Progenitor cell of endocrine pancreas (in vitro differentiated cells): ENCODE measurements around the gene SLC25A4. TPM values are rescaled to one million over a fixed set of nuclear protein-coding genes. Genes with fewer than 3 reads are reported as not detected.

Source experiments
- DNase-seq: peaks from one replicate; pipeline ENCODE4 v3.0.0; 2021; ENCODE audit warnings: low spot score; ENCODE audit not compliant: unreplicated experiment
- H3K27ac Mint-ChIP-seq: 2 replicates; pipeline ENCODE4 v1.8.0; 2021; ENCODE audit warnings: mild to moderate bottlenecking, moderate library complexity, mixed read lengths
- H3K27me3 Mint-ChIP-seq: 2 replicates; pipeline ENCODE4 v1.8.0; 2021; ENCODE audit warnings: mixed read lengths
- H3K36me3 Mint-ChIP-seq: 2 replicates; pipeline ENCODE4 v1.8.0; 2022; ENCODE audit warnings: mixed read lengths; ENCODE audit not compliant: insufficient read depth
- H3K4me1 Mint-ChIP-seq: 2 replicates; pipeline ENCODE4 v1.8.0; 2021; ENCODE audit warnings: low read depth, mixed read lengths
- H3K4me3 Mint-ChIP-seq: 2 replicates; pipeline ENCODE4 v1.8.0; 2021; ENCODE audit warnings: low read depth, mild to moderate bottlenecking, moderate library complexity, mixed read lengths
- H3K9me3 Mint-ChIP-seq: 2 replicates; pipeline ENCODE4 v1.8.0; 2021; ENCODE audit warnings: low read depth, mixed read lengths
- total RNA-seq: library from RNA; stranded (reverse); gene quantifications from 2 replicates; pipeline ENCODE4 v1.2.1, GENCODE V29; 2021
- TF ChIP-seq, protein P1 (sequence below): fragments of 200-600 bp; sonication (generic); IDR thresholded peaks from one replicate; pipeline ENCODE4 v1.5.0; 2021; ENCODE audit warnings: antibody characterized with exemption, mild to moderate bottlenecking; ENCODE audit not compliant: unreplicated experiment

SLC25A4 gene
- total RNA-seq, 1 donor from 2014 or later, result 24.7 TPM

DNA sequence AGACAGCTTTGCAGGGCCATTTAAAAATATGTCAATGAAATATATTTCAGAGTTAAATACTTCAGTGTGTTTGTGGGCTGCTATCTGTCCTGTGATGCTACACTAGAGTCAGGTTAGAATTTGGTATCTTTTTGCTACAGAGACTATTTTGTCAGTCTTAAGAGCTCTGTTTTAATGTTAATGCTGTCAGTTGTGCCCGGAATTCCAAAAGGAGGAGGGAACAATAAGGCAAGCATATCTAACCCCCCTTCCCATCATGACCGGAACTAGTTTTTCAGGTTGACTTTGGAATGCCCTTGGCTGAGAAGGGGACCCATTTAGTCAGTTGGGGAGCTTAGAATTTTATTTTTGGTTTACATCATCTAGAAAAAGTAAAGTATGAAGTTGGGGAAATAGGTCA is 34.9 kb upstream of the SLC25A4 start:
- peaks cover 14% of the 10 kb centered on the region for H3K4me1 Mint-ChIP-seq
- no peaks in the 10 kb centered on the region for H3K36me3 Mint-ChIP-seq
- no peak overlapping the region for H3K4me3 Mint-ChIP-seq
- peaks cover 4% of the 10 kb centered on the region for H3K9me3 Mint-ChIP-seq
- TF ChIP-seq, protein P1, sequence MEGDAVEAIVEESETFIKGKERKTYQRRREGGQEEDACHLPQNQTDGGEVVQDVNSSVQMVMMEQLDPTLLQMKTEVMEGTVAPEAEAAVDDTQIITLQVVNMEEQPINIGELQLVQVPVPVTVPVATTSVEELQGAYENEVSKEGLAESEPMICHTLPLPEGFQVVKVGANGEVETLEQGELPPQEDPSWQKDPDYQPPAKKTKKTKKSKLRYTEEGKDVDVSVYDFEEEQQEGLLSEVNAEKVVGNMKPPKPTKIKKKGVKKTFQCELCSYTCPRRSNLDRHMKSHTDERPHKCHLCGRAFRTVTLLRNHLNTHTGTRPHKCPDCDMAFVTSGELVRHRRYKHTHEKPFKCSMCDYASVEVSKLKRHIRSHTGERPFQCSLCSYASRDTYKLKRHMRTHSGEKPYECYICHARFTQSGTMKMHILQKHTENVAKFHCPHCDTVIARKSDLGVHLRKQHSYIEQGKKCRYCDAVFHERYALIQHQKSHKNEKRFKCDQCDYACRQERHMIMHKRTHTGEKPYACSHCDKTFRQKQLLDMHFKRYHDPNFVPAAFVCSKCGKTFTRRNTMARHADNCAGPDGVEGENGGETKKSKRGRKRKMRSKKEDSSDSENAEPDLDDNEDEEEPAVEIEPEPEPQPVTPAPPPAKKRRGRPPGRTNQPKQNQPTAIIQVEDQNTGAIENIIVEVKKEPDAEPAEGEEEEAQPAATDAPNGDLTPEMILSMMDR, result no peak
- no peak for DNase-seq
- no peak overlapping the region for H3K27ac Mint-ChIP-seq
- peaks cover 4% of the 10 kb centered on the region for H3K27me3 Mint-ChIP-seq

DNA sequence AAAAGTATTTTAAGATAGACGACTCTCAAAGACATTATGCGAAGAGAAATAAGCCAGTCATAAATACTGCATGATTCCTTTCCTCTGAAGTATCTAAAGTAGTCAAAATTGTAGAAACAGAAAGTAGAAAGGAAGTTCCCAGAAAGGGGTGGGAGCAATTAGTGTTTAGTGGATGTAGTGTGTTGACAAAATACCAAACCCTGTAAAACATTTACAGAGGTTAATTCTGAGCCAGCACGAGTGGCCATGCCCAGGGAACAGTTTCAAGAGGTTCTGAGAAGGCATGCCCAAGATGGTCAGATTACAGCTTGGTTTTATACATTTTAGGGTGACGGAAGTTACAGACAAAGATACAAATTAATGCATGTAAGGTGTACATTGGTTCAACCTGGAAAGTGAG is 34.4 kb upstream of the SLC25A4 start:
- Mint-ChIP-seq H3K4me3 (no peak overlapping the region), H3K27ac (no peak overlapping the region), H3K9me3 (peaks cover 4% of the 10 kb centered on the region), H3K27me3 (peaks cover 3% of the 10 kb centered on the region), H3K4me1 (peaks cover 14% of the 10 kb centered on the region), H3K36me3 (no peaks in the 10 kb centered on the region)
- DNase-seq, result no peak
- TF ChIP-seq, protein P1, result no peak

DNA sequence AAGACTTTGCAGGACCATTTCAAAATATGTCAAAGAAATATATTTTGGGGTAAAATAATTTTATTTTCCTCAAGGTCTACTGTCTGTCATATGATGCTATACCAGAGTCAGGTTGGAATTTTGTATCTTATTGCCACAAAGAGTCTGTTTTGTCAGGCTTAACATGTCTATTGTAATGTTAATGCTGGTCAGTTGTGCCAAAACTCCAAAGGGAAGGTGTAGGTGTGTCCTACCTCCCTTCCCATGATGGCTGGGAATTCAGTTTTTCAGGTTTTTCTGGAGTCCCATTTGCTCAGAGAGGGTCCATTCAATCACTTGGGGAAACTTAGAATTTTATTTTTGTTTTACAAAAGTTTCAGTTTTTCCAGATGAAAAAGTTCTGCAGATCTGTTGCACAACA is 33.3 kb upstream of the SLC25A4 start:
- Mint-ChIP-seq H3K4me1 (peaks cover 14% of the 10 kb centered on the region), H3K4me3 (no peak overlapping the region), H3K9me3 (peaks cover 4% of the 10 kb centered on the region), H3K27me3 (no peaks in the 10 kb centered on the region), H3K36me3 (no peaks in the 10 kb centered on the region), H3K27ac (no peak overlapping the region)
- DNase-seq, result no peak
- TF ChIP-seq, protein P1, result no peak

DNA sequence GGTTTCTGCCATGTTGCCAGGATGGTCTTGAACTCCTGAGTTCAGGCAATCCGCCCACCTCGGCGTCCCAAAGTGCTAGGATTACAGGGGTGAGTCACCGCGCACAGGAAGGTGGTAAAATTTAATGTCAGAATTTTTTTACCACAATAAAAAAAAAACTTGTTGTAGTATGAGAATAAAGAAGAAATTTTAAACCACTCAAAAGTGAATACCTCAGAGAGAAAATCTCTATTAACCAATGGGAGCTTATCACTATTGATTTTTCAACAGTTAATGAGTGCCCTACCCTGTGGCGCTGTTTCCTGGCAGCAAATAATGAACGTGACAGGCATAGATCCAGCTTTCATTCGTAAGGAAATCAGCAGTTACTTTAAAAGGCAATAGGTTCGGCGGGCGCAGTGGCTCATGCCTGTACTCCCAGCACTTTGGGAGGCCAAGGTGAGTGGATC is 32.7 kb upstream of the SLC25A4 start:
- Mint-ChIP-seq H3K4me1 (peaks cover 14% of the 10 kb centered on the region), H3K4me3 (no peak overlapping the region), H3K9me3 (peaks cover 4% of the 10 kb centered on the region), H3K27ac (no peak overlapping the region), H3K27me3 (no peaks in the 10 kb centered on the region), H3K36me3 (no peaks in the 10 kb centered on the region)
- no peak for DNase-seq
- TF ChIP-seq, protein P1, result no peak

DNA sequence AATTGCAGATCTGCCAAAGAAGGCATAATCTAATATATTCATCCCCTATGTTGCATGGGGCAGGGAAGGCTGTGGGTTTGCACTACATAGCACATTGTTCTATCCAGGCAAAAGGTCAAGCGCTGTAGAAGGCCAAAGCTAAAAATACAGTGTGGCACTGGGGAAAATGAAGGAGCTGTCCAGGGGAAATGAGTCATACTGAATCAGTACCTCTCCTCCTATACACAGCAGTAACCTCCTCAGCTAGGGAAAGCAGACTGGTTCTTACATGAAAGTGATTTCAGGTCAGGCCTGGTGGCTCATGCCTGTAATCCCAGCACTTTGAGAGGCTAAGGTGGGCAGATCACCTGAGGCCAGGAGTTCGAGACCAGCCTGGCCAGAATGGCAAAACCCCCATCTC is 31.0 kb upstream of the SLC25A4 start:
- Mint-ChIP-seq H3K9me3 (peaks cover 4% of the 10 kb centered on the region), H3K36me3 (no peaks in the 10 kb centered on the region), H3K27me3 (no peaks in the 10 kb centered on the region), H3K4me1 (peaks cover 22% of the 10 kb centered on the region), H3K4me3 (no peak overlapping the region), H3K27ac (no peak overlapping the region)
- no peak for DNase-seq
- TF ChIP-seq, protein P1, result no peak
